Heart right ventricle (tissue), 16 donors: ENCODE data around the gene ABHD11. TPM values are rescaled to one million over a fixed set of nuclear protein-coding genes. Genes with fewer than 3 reads are reported as not detected.

Experiments
- ATAC-seq, 8 donors: fragments of 200-7000 bp; cut with Tn5 transposase; one replicate each; pipeline ENCODE4 v1.9.1; 2020; ENCODE audit warnings: mild to moderate bottlenecking in 8 of 8, moderate library complexity in 8 of 8, moderate number of reproducible peaks in 1 of 8
- DNase-seq, 2 donors: peaks; one replicate each; pipeline ENCODE4 v3.0.0-alpha.2; 2020
- H3K27ac ChIP-seq, 10 donors: fragments of 200-600 bp; sonication (generic) in 2 of 10; one replicate each; pipeline versions ENCODE4 v1.5.0 to v1.8.0; 2020 to 2022; ENCODE audit warnings: mild to moderate bottlenecking in 3 of 10
- H3K27me3 ChIP-seq, 7 donors: fragments of 200-600 bp; one replicate each; pipeline ENCODE4 v1.8.0; 2021 to 2022; ENCODE audit warnings: mild to moderate bottlenecking in 2 of 7
- H3K36me3 ChIP-seq, 9 donors: fragments of 200-600 bp; sonication (generic) in 1 of 9; one replicate each; pipeline versions ENCODE4 v1.5.0 to v1.8.0; 2020 to 2022; ENCODE audit warnings: mild to moderate bottlenecking in 2 of 9
- H3K4me1 ChIP-seq, 9 donors: fragments of 200-600 bp; sonication (generic) in 1 of 9; one replicate each; pipeline versions ENCODE4 v1.5.0 to v1.8.0; 2020 to 2022; ENCODE audit warnings: mild to moderate bottlenecking in 4 of 9
- H3K4me3 ChIP-seq, 10 donors: fragments of 200-600 bp; sonication (generic) in 2 of 10; one replicate each; pipeline versions ENCODE4 v1.5.0 to v1.8.0; 2020 to 2022; ENCODE audit warnings: mild to moderate bottlenecking in 7 of 10, moderate library complexity in 2 of 10
- H3K9me3 ChIP-seq, 11 donors: fragments of 200-600 bp in 10 of 11; sonication (generic) in 2 of 11; one replicate each; pipeline versions ENCODE4 v1.5.0 to v1.8.0; 2013 to 2022; ENCODE audit warnings: mild to moderate bottlenecking in 2 of 11, control low read depth in 1 of 11, moderate library complexity in 1 of 11
- CTCF ChIP-seq, 9 donors: fragments of 200-600 bp; sonication (generic) in 2 of 9; IDR thresholded peaks; one replicate each; pipeline versions ENCODE4 v1.5.0 to v1.8.0; 2021 to 2022; ENCODE audit warnings: antibody characterized with exemption in 9 of 9, mild to moderate bottlenecking in 5 of 9, moderate library complexity in 1 of 9
- WGBS, 2 donors: extraction: QIAGEN DNeasy Blood & Tissue Kit; methylation state at CpG; one replicate each; pipeline ENCODE4 v1.1.7; 2013; ENCODE audit warnings: inconsistent platforms in 1 of 2; 5-methylcytosine and 5-hydroxymethylcytosine counted together
- intact Hi-C, 10 donors: fragments of 100-400 bp; cut with DNase I; formaldehyde crosslinking; loops; one replicate each; pipeline versions ENCODE4 v1.11.1 to v1.14.2; 2022
- polyA plus RNA-seq, 2 donors: library from polyadenylated mRNA; stranded (reverse); fragments of 200-250 nt; gene quantifications; one replicate each; pipeline ENCODE4 v1.2.3, GENCODE V29; 2013
- total RNA-seq, 10 donors: library from RNA; stranded (reverse); fragmentation: NEBNext Ultra II Directional in 3 of 10; extraction: Animal tissue kit (Norgen Biotek cat#: 25700) in 3 of 10; gene quantifications; one replicate each; pipeline versions ENCODE4 v1.2.1 to v1.2.4, GENCODE V29; 2021 to 2023
- donor health status: Arrhythmogenic right ventricular cardiomyopathy.
- donor health status: ischemic (EF 13 %, LVEDD 7.1; RV severe dilation, severe dysfunction).
- donor health status: healthy with polysubstance abuse.
- donor health status: DM: no; HTN: yes; CAD: no.
- donor health status: DM: no; HTN: no; CAD: no.
- donor health status: ischemic (EF 25% LVEDD 6.9; RV normal size, moderate dysfunction).
- donor health status: ischemic (EF 25% LVEDD 5.7; RV mildly dilated, moderate dysfunction).
- donor health status: healthy.
- donor health status: DM: yes; HTN: yes; CAD: no.
- donor health status: Ischemic cardiomyopathy.
- donor health status: ischemic (EF 35%, LVEDD 5.7; RV mildly dilated, moderate dysfunction).
- donor health status: nonischemic (EF 11% LVEDD 7.7; RV severe dilation, severe dysfunction).
- donor health status: DM: yes; HTN: yes; CAD: no.
- donor health status: PGD.
- donor health status: ischemic (EF 29% LVEDD 5.4; RV normal size, mild dysfunction).
- donor health status: nonischemic (EF 23%, LVEDD 6.1; RV moderate dilation, normal function).

The ABHD11 gene
- total and polyA plus RNA-seq, 12 donors: 20.0 to 36.8 (median 29.6) TPM

GRCh38 chr7:73728551-73728950 lies 10.1 kb downstream of the ABHD11 start:
- 67% methylated on average over 5 of the region's 5 CpGs for WGBS, 2 donors
- DNase-seq (no peak), ATAC-seq (no peak)
- H3K9me3 ChIP-seq: no peaks in the 10 kb centered on the region
- H3K4me1 ChIP-seq: no peaks in the 10 kb centered on the region
- no peak overlapping the region for H3K4me3 ChIP-seq
- no peak overlapping the region for H3K27ac ChIP-seq
- H3K36me3 ChIP-seq: no peaks in the 10 kb centered on the region
- intact Hi-C loops: loop anchor here in 2 of 10 donors (5.0 to 10.0 kb wide), 2 partner anchors 64 to 121 kb away; partner anchors contain the start of gene VPS37D (in 1 of the 2)
- H3K27me3 ChIP-seq: peaks cover 0 to 31% (median 5%) of the 10 kb centered on the region in 7 donors
- no peak for TF ChIP-seq CTCF (IDR thresholded peaks at IDR 0.05)

- H3K4me3 ChIP-seq: no peak overlapping the region
- intact Hi-C loops: loop anchor here in 2 of 10 donors (5.0 to 10.0 kb wide), 2 partner anchors 63 to 121 kb away; partner anchors contain the start of gene VPS37D (in 1 of the 2)
- H3K36me3 ChIP-seq: no peaks in the 10 kb centered on the region
- H3K4me1 ChIP-seq: no peaks in the 10 kb centered on the region
- ATAC-seq (no peak), DNase-seq (no peak)
- WGBS, 2 donors: 65 to 72% methylated on average over 3 of the region's 3 CpGs
- H3K27ac ChIP-seq: no peak overlapping the region
- TF ChIP-seq CTCF (IDR thresholded peaks at IDR 0.05): no peak
- H3K9me3 ChIP-seq: no peaks in the 10 kb centered on the region
- peaks cover 0 to 31% (median 5%) of the 10 kb centered on the region in 7 donors for H3K27me3 ChIP-seq
Measured at GRCh38 chr7:73727952-73728351, 10.7 kb downstream of the ABHD11 start.

- DNase-seq (no peak), ATAC-seq (peak in 1 of 8 donors; percentile 12)
- Histone ChIP-seq H3K36me3 (no peaks in the 10 kb centered on the region), H3K4me1 (peaks cover 0 to 10% (median 0%) of the 10 kb centered on the region in 9 donors), H3K27me3 (peaks cover 0 to 40% (median 5%) of the 10 kb centered on the region in 7 donors), H3K4me3 (no peak overlapping the region), H3K27ac (no peak overlapping the region), H3K9me3 (no peaks in the 10 kb centered on the region)
- peak in 2 of 9 donors; percentile 4 to 5 for TF ChIP-seq CTCF (IDR thresholded peaks at IDR 0.05)
- intact Hi-C loops: loop anchor here in 2 of 10 donors (5.0 to 10.0 kb wide), 2 partner anchors 61 to 119 kb away; partner anchors contain the start of gene VPS37D (in 1 of the 2)
- WGBS, 2 donors: 45 to 52% methylated on average over 1 of the region's 1 CpG
Measured at GRCh38 chr7:73726083-73726466, 12.5 kb downstream of the ABHD11 start.

GRCh38 chr7:73723813-73724212 lies 14.8 kb downstream of the ABHD11 start:
- no peak overlapping the region for H3K27ac ChIP-seq
- 90 to 91% methylated on average over 3 of the region's 3 CpGs for WGBS, 2 donors
- ATAC-seq (no peak), DNase-seq (no peak)
- TF ChIP-seq CTCF (IDR thresholded peaks at IDR 0.05): no peak
- H3K4me1 ChIP-seq: peaks cover 0 to 22% (median 6%) of the 10 kb centered on the region in 9 donors
- H3K36me3 ChIP-seq: no peaks in the 10 kb centered on the region
- peaks cover 0 to 55% (median 5%) of the 10 kb centered on the region in 7 donors for H3K27me3 ChIP-seq
- no peaks in the 10 kb centered on the region for H3K9me3 ChIP-seq
- no peak overlapping the region for H3K4me3 ChIP-seq
- intact Hi-C loops: loop anchor here in 5 of 10 donors (2.0 to 10.0 kb wide), 2 partner anchors 59 to 117 kb away; partner anchors contain the start of gene VPS37D (in 1 of the 5)
